Measurements from ENCODE around the gene KLHDC9.

DNA sequence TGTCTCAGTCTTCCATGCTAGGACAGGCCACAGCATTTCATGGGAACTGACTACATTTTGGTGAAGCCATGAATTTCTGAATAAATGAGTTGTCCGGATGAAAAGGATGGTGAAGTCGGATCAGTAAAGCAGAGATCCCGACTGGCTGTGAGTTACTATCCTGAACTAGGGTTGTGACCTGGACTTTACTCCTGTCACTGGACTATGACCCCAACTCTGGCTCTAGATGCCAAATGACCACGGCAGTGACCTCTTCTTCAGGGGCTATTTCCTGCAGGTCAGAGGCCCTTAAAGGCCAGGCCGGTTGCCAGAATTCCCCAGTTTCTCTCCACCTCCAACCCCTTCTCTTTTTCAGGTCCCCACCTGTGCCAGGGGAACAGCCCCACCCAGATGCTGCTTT is 7.1 kb upstream of the KLHDC9 start:
- TF ChIP-seq, protein P1, sequence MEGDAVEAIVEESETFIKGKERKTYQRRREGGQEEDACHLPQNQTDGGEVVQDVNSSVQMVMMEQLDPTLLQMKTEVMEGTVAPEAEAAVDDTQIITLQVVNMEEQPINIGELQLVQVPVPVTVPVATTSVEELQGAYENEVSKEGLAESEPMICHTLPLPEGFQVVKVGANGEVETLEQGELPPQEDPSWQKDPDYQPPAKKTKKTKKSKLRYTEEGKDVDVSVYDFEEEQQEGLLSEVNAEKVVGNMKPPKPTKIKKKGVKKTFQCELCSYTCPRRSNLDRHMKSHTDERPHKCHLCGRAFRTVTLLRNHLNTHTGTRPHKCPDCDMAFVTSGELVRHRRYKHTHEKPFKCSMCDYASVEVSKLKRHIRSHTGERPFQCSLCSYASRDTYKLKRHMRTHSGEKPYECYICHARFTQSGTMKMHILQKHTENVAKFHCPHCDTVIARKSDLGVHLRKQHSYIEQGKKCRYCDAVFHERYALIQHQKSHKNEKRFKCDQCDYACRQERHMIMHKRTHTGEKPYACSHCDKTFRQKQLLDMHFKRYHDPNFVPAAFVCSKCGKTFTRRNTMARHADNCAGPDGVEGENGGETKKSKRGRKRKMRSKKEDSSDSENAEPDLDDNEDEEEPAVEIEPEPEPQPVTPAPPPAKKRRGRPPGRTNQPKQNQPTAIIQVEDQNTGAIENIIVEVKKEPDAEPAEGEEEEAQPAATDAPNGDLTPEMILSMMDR (IDR thresholded peaks at IDR 0.05) = no peak
- TF ChIP-seq POLR2A (IDR thresholded peaks at IDR 0.05) (no peak), EP300 (IDR thresholded peaks at IDR 0.05) (no peak)

Measured in ovary (tissue), 3 donors.